T-helper 9 cell (primary cell): ENCODE results near the gene ZNF141.
"Not testable (repeated sequence)": the region's sequence is repeated elsewhere in the genome, so short reads cannot be mapped to it uniquely, and the experiment has no call there.

Experiments used
- DNase-seq: peaks from one replicate; pipeline ENCODE4 v3.0.0-alpha.2; 2020

ZNF141 gene

DNA sequence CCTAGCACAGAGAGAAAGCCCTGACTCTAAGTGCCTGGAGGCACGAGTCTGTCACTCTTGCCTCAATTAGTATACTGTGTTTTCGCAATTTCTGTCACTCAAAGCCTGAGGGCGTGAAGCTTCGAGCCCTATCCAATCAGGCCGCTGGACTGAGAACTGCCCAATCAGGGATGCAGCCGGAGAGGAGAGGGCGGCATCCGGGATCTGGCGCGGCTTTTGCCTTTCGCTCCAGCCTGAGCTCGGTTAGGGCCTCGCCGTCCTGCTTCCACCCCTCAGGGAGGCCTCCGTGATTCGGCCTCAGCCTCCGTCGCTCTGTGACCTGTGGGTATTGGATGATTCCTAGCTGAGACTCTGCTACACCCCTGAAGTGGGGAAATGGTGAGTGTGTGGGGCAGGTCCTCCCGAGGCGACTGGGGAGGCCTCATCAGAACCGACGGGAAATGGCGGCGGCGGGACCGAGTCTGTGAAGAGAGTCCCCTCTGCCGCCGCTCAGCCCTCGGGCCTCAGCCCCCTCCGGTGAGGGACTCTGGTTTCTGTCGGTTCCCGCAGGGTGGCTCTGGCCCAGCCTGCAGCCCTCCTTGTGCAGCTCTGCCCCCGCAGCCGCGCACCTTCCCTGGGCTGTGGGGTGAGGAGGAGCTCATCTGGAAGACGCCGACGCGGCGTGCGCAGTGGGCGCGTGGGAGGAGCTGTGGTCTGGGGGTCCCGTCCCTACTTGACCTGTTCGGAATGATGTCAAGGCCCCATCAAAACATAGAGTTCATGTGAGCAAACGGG lies 48.5 kb downstream of the ZNF141 start:
- no peak for DNase-seq

- no peak for DNase-seq
Observed at GRCh38 chr4:386708-387105, 49.1 kb downstream of the ZNF141 start.

GRCh38 chr4:404006-404405 lies 66.4 kb downstream of the ZNF141 start:
- no peak for DNase-seq

- not testable (repeated sequence) for DNase-seq
Observed at GRCh38 chr4:408321-408720, 70.7 kb downstream of the ZNF141 start.

- DNase-seq, result no peak
Observed at GRCh38 chr4:422587-422986, 85.0 kb downstream of the ZNF141 start.
